GM18951 (cell line): ENCODE results near the gene TINAGL1.

Source experiments
- POLR2A ChIP-seq: IDR thresholded peaks from 4 replicates; pipeline ENCODE4 v1.6.1; 2011; ENCODE audit warnings: mild to moderate bottlenecking; ENCODE audit not compliant: insufficient read length, insufficient read depth; ENCODE audit errors: extremely low read depth
- in situ Hi-C: fragments of 300-500 bp; cut with MboI; formaldehyde crosslinking; loops from one replicate; pipeline ENCODE4 v1.12.0; 2022; ENCODE audit warnings: low sequenced_read_pairs, mixed read lengths, inconsistent platforms; ENCODE audit not compliant: unreplicated experiment

Gene TINAGL1

DNA sequence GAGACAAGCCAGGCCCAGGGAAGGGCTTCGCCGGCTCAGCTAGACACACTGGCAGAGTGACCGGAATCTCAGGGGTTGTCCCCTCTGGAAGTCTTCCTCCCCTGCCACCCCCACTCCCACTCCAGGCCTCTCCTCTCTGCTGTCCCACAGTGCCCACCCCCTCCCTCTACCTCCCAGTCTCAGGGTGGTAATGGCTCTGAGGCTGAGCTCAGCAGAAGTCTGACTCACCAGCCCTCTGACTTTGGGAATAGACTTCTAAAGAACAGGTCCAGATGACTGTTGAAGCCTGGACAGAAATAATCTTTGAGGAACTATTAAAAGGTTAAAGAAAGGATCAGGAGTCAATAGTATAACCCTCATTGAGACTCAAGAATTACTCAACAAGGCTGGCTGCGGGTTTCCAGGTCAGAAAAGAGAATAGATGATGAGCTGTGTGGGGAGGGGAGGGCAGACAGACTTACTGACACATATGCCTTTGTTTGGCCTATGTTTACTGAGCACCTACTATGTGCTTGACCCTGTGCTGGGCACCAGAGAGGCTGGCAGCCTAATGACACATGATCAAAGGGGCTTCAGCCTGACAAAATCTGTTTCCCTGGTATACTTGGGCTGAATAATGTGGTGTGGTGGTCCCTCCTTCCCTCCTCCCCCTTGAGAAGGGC, 49.4 kb downstream of the TINAGL1 start:
- in situ Hi-C loops = no loop called here
- TF ChIP-seq POLR2A = no peak

- no peak for TF ChIP-seq POLR2A
- in situ Hi-C loops = no loop called here
Observed at GRCh38 chr1:31626223-31627207, 50.2 kb downstream of the TINAGL1 start.

DNA sequence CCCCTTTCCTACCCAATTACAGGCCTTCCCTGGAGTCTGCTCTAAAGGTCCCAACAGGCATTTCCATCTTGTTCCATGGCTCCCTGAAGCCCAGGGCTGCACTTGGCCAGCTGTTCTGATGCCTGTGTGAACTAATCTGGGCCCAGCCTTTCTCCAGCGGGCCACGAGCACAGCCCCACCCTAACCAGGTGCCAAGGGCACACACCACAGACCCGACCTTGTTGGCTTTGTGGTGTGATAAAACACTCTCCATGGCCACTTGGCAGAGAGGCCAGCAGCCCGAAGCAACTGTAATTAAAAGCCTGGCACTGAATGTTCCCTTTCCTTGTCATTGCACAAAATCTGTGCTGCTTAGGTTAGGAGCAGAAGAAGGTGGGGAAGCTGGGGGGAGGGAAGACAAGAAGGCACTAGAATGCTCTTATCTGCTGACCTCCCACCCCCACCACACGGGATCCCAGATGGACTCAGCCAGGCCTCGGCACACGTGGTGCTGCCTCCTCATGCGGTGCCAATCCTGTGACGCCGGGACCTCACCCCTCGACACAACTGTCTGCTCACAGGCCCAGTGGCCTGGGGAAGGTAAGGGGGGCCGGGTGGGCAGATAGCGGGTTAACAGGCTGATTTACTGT, 51.1 kb downstream of the TINAGL1 start:
- TF ChIP-seq POLR2A = no peak
- in situ Hi-C loops = no loop called here

- TF ChIP-seq POLR2A = no peak
- in situ Hi-C loops = no loop called here
Observed at GRCh38 chr1:31627930-31628559, 51.7 kb downstream of the TINAGL1 start.

DNA sequence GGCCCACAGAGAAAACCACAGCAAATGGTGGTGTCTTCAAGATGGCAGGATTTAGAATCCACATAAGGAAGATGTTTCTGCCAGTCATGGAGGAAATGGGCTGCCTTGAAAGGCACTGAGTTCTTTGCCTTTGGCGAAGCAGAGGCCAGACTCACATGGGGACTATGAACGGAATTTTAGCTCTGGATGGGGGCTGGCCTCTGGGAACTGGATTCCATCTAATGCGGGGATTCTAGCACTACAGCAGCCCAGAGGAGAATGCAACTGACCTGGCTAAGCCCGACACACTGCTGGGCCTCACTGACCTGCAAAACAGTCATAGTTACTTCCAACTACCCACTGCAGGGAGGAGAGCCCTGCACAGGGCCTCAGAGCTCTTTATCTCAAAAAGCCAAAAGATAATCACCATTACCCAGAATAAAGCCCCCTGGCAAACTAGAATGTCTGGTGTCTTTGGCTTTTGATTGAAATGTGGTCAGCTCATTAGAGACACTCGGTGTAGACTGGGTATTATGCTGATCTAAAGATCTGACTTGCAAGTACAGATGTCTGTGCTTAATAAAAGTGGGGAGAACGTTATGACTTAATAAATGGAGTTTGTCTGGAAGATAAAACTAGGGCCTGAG, 52.7 kb downstream of the TINAGL1 start:
- no peak for TF ChIP-seq POLR2A
- in situ Hi-C loops = no loop called here

DNA sequence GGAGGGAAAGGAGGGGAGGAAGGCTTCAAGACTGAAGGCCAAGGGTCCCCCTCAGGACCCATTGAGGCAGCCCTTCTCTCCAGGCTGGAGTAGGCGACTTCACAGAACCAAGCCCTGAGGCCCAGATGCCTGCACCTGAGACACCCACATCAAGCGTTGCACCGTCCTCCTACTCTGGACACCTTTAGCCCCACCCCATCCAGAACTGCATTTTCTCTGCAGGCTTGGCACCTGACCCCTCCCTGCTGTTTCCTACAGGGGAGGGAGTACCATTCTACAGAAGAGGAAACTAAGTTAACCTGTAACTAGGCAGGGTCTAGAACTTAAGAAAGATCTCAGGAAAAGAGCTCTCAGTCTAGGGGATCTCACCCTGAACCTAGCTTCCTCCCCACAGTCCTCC, 56.3 kb downstream of the TINAGL1 start:
- in situ Hi-C loops = no loop called here
- TF ChIP-seq POLR2A = no peak

- no peak for TF ChIP-seq POLR2A
- in situ Hi-C loops = no loop called here
Observed at GRCh38 chr1:31633117-31633516, 56.8 kb downstream of the TINAGL1 start.
